B cell (primary cell): ENCODE results near the gene CORO2B.

ENCODE experiments used
- EZH2 ChIP-seq: IDR thresholded peaks from 2 replicates; pipeline ENCODE4 v1.6.1; 2012; ENCODE audit warnings: borderline replicate concordance, low read depth, mild to moderate bottlenecking, moderate library complexity, low read length; ENCODE audit not compliant: insufficient read depth, poor library complexity, severe bottlenecking
- TF ChIP-seq, protein P1 (sequence below): fragments of 200-600 bp; IDR thresholded peaks from one replicate; pipeline ENCODE4 v1.8.0; 2022; ENCODE audit warnings: antibody characterized with exemption, mild to moderate bottlenecking

DNA sequence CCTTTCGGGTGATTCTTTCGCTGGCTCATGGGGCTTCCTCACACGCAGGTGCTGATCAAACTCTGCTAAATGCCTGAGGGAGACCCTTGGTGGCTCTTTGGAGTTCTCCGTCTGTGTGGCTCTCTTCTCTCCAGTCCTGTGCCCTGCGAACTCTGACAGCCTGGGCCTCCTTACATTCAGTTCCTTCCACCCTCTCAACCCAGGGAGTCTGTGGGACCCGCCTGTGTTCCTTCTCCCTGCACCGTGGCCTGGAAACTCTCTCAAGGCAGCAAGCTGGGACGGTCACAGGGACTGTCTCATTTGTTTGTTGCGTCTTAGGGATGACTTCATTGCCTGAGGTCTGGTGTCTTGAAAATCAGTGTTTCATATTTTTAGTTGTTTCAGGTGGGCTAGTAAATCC, 37.0 kb upstream of the CORO2B start:
- TF ChIP-seq, protein P1, sequence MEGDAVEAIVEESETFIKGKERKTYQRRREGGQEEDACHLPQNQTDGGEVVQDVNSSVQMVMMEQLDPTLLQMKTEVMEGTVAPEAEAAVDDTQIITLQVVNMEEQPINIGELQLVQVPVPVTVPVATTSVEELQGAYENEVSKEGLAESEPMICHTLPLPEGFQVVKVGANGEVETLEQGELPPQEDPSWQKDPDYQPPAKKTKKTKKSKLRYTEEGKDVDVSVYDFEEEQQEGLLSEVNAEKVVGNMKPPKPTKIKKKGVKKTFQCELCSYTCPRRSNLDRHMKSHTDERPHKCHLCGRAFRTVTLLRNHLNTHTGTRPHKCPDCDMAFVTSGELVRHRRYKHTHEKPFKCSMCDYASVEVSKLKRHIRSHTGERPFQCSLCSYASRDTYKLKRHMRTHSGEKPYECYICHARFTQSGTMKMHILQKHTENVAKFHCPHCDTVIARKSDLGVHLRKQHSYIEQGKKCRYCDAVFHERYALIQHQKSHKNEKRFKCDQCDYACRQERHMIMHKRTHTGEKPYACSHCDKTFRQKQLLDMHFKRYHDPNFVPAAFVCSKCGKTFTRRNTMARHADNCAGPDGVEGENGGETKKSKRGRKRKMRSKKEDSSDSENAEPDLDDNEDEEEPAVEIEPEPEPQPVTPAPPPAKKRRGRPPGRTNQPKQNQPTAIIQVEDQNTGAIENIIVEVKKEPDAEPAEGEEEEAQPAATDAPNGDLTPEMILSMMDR = no peak
- no peak for TF ChIP-seq EZH2
